GM20000 (cell line): ENCODE measurements around the gene PRIMPOL.
"Not testable (repeated sequence)": the region's sequence is repeated elsewhere in the genome, so short reads cannot be mapped to it uniquely, and the experiment has no call there.

ENCODE experiments used
- DNase-seq: peaks from one replicate; pipeline ENCODE4 v3.0.0; 2012; ENCODE audit warnings: low spot score
- TF ChIP-seq, protein P1 (sequence below): IDR thresholded peaks from 2 replicates; pipeline ENCODE4 v1.5.1; 2012; ENCODE audit warnings: mild to moderate bottlenecking, control low read depth; ENCODE audit errors: extremely low read depth, missing control alignments

PRIMPOL gene

DNA sequence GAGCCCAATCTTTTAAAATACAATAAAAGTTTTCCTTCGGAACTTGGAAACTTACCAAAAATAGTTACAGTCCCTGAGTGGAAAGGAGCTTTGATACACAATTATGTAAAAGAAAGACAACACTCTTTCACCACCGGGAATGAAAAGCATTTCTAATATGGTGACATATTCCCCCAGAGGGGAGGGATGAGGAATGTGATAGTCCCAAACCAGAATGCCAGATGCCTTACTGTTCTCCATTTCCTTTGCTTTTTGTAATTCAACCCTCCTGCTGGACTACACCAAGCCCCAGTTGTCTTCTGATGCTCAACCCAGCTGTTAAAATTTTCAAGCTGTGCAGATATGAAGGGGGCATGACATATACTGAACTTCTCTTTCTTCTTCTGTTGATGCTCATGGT, 4.1 kb downstream of the PRIMPOL start:
- DNase-seq, result no peak

DNA sequence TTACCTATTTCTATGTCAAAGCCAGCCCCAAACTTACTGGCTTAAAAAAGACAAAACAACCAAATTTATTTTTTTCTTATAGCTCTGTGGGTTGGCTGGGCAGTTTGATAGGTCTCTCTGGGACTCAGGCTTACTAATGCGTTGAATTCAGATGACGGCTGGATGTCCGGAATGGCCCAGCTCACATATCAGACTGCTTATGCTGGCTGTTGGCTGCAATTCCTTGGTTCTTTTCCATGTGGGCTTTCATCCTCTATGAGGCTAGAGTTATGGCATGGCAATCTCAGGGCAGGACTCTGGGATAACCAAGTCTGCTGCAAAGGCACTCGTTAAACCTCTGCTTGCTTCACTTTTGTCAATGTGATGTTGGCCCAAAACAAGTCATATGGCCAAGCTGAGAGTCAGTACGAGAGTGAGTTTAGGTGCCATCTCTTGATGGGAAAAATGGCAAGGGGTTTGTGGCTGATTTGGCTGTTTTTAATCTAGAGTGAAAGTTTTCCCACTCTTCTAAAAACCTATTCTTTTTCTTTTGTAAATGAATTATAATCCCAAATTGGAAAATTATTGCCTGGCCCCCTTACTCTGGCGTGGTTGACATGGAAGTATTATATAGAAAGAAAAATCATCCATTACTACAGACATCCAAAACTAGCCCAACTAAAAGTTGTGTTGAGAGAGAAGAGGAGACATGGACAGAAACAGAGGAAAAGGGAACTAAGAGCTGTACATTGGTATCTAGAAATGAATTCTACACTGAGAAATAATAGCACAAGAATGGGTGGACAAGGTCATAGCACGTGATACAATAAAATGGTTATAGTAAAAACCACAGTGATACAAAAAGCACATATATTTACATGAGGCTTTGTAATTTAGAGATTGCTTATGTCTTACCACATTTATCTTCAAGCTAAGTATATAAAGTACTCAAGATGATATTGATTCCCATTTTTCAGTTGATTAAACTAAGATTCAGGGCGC, 6.6 kb downstream of the PRIMPOL start:
- TF ChIP-seq, protein P1, sequence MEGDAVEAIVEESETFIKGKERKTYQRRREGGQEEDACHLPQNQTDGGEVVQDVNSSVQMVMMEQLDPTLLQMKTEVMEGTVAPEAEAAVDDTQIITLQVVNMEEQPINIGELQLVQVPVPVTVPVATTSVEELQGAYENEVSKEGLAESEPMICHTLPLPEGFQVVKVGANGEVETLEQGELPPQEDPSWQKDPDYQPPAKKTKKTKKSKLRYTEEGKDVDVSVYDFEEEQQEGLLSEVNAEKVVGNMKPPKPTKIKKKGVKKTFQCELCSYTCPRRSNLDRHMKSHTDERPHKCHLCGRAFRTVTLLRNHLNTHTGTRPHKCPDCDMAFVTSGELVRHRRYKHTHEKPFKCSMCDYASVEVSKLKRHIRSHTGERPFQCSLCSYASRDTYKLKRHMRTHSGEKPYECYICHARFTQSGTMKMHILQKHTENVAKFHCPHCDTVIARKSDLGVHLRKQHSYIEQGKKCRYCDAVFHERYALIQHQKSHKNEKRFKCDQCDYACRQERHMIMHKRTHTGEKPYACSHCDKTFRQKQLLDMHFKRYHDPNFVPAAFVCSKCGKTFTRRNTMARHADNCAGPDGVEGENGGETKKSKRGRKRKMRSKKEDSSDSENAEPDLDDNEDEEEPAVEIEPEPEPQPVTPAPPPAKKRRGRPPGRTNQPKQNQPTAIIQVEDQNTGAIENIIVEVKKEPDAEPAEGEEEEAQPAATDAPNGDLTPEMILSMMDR, result no peak
- DNase-seq, result no peak

More for the DNA sequence above, 4.1 kb downstream of the PRIMPOL start:
- TF ChIP-seq, protein P1, result no peak

DNA sequence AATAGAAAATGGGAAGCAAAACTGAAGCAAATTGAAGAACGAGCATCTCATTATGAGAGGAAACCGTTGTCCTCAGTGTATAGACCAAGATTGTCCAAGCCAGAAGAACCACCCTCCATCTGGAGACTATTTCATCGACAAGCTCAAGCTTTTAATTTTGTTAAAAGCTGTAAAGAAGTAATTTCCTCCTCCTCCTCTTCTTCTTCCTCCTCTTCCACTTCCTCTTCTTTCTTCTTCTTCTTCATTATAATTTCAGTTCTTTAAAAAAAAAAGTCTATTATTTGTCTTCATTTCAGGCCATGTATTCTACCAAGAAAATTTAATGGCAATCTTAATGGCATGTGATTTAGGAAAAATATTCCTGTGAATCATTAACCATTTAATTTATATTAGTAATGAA, 7.6 kb downstream of the PRIMPOL start:
- no peak for DNase-seq
- TF ChIP-seq, protein P1, result no peak

DNA sequence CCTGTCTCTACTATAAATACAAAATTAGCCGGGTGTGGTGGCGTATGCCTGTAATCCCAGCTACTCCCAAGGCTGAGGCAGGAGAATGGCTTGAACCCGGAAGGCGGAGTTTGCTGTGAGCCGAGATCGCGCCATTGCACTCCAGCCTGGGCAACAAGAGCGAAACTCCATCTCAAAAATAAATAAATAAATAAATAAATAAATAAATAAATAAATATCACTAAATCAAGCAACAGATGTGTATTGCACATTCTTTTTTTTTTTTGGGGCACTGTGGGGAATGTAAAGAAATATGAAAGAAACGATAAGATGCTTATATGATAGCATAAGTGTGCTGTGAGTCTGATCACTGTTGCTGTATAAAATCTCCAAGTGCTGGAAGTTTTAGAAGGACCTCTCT, 8.3 kb downstream of the PRIMPOL start:
- DNase-seq, result not testable (repeated sequence)

DNA sequence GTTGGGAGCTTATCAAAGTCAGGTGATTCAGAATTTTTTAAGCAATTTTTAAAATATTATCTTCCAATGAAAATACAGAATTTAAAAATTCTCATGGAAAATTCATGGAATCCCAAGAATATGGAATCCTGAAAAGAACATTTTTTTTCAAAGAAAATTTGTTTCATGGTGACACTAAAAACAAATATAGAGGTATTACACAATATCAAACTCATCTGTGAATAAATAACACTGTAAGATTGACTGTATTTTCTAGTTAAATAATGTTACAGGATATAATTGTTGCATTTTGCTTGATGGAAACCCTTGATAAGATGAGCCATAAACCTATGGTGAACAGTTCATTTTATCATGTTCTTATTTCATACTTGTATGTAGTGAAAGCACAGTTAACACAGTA, 11.4 kb downstream of the PRIMPOL start:
- TF ChIP-seq, protein P1, result no peak
- DNase-seq, result no peak

DNA sequence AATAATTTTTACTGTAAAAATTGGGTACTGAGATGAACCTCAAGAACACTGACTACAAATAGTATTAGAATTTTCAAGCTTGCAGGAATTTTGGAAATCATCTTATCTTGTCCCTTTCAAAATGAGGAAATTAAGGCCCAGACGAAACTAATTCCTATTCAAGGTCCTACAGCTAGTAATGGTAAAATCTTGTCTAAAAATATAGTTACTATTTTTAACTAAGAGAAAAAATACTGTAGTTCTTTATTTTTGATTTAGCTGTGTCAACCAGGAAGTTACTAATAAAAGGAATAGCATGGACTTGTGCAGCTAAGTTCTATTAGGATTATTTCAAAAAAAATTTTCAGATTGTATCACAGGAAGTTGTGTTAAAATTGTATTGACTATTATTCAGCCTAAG, 12.7 kb downstream of the PRIMPOL start:
- DNase-seq, result no peak
- TF ChIP-seq, protein P1, result no peak

DNA sequence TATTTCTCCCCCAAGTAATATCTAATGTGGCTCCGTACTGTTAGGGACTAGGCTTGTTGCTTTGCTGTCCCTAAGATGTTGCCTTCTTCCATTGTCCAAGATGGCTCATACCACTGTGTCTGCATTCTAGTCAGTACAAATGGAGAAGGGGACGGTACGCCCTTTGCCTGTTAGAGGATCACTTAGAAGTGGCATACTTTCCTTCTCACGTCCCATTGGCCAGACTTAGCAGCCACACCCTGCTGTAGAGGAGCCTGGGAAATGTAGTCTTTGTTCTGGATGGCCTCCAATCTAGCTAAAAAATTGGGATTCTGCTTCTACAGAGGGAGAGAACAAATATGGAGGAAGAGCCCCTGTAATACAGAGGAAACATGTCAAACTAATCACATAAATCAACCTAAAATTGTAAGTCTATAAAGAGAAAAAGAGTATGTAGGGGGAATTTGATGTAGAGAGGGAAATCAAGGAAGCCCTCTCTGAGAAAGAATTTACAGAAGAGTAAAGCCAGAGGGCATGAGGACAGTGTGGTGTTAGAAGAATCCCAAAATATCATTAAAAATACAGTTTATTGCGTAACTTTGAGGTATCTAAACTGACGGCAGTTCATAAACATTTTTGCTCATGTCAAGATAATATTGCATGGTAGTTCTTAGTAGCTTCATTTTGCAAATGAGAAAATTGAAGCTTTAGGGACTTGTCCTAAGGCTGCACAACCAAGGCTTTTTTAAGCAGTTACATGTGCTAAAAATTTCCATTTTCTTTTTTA, 15.1 kb downstream of the PRIMPOL start:
- DNase-seq, result no peak
- TF ChIP-seq, protein P1, result no peak
